Tibial nerve (tissue), 4 donors: ENCODE results near the gene CMSS1. TPM values are rescaled to one million over a fixed set of nuclear protein-coding genes. Genes with fewer than 3 reads are reported as not detected.

Source experiments
- DNase-seq, 2 donors: peaks; one replicate each; pipeline ENCODE4 v3.0.0-alpha.2; 2019; ENCODE audit warnings: low spot score in 2 of 2
- H3K27ac ChIP-seq, 4 donors: fragments of 200-600 bp; sonication (generic) in 3 of 4; one replicate each; pipeline ENCODE4 v1.5.1; 2017 to 2019; ENCODE audit warnings: mild to moderate bottlenecking in 1 of 4
- H3K27me3 ChIP-seq, 2 donors: fragments of 200-600 bp; sonication (generic) in 1 of 2; one replicate each; pipeline versions ENCODE4 v1.5.1 to v1.6.0; 2017 to 2019
- H3K36me3 ChIP-seq, 3 donors: fragments of 200-600 bp; sonication (generic); one replicate each; pipeline ENCODE4 v1.5.1; 2018 to 2019
- H3K4me1 ChIP-seq, 4 donors: fragments of 200-600 bp; sonication (generic) in 3 of 4; one replicate each; pipeline ENCODE4 v1.5.1; 2017 to 2019
- H3K4me3 ChIP-seq, 4 donors: fragments of 200-600 bp; sonication (generic) in 3 of 4; one replicate each; pipeline ENCODE4 v1.5.1; 2017 to 2019; ENCODE audit warnings: mild to moderate bottlenecking in 1 of 4, moderate library complexity in 1 of 4
- H3K9me3 ChIP-seq, 4 donors: fragments of 200-600 bp; sonication (generic) in 3 of 4; one replicate each; pipeline ENCODE4 v1.5.1; 2017 to 2019
- CTCF ChIP-seq, 5 experiments: fragments of 200-600 bp in 3 of 5; fragments of 450-650 bp in 2 of 5; sonication (generic) in 3 of 5; IDR thresholded peaks; one replicate each; pipeline ENCODE4 v1.5.1; 2016 to 2019; ENCODE audit warnings: antibody characterized with exemption in 5 of 5, mild to moderate bottlenecking in 3 of 5, moderate library complexity in 2 of 5
- EP300 ChIP-seq, 2 donors: sonication (generic); formaldehyde crosslinking; IDR thresholded peaks; one replicate each; pipeline ENCODE4 v1.6.1; 2017; ENCODE audit warnings: antibody characterized with exemption in 2 of 2, mild to moderate bottlenecking in 1 of 2
- POLR2A ChIP-seq, 2 donors: fragments of 450-650 bp; IDR thresholded peaks; one replicate each; pipeline ENCODE4 v1.6.1; 2017; ENCODE audit warnings: antibody characterized with exemption in 2 of 2, mild to moderate bottlenecking in 2 of 2, moderate library complexity in 2 of 2
- WGBS, 2 donors: methylation state at CpG; one replicate each; pipeline ENCODE4 v1.1.5; 2018; 5-methylcytosine and 5-hydroxymethylcytosine counted together
- total RNA-seq, 4 donors: library from RNA; depleted of rRNA; stranded (reverse); fragments of >200 nt; gene quantifications; one replicate each; pipeline ENCODE4 v1.1.0, GENCODE V29; 2016

The CMSS1 gene
- total RNA-seq, 4 donors from 2014 or later = 5.5 to 29.1 (median 15.7) TPM

- Histone ChIP-seq H3K27ac (no peak overlapping the region), H3K27me3 (no peaks in the 10 kb centered on the region), H3K36me3 (peaks cover 0 to 5% (median 0%) of the 10 kb centered on the region in 3 donors), H3K4me3 (no peak overlapping the region), H3K9me3 (peaks cover 0 to 10% (median 2%) of the 10 kb centered on the region in 4 donors), H3K4me1 (no peaks in the 10 kb centered on the region)
- no peak for DNase-seq
- WGBS, 2 donors = 76 to 78% methylated on average over 2 of the region's 2 CpGs
- TF ChIP-seq POLR2A (IDR thresholded peaks at IDR 0.05) (no peak), CTCF (IDR thresholded peaks at IDR 0.05) (no peak), EP300 (IDR thresholded peaks at IDR 0.05) (no peak)
These were observed 179.6 kb downstream of the CMSS1 start for GRCh38 chr3:99997293-99997692.

DNA sequence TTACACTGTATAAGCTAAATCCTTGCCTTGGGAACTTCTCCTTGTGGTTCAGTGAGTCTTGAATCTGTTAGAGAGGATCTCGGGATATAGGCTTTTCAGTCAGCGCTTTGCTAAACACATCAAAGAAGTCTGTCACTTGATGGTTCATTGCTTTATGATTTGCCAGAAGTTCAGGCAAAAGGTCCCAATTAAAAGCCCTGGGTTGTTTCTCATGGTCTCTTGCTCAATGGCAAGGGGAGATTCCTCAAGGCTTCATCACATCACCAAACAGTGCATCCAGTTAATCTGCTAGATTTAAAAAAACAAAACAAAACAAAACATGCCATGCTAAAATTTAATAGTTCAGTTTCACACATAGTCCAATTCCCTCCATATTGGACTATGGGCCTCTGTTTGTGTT is 181.9 kb downstream of the CMSS1 start:
- TF ChIP-seq EP300 (IDR thresholded peaks at IDR 0.05) = no peak
- no peak for TF ChIP-seq CTCF (IDR thresholded peaks at IDR 0.05)
- no peak for TF ChIP-seq POLR2A (IDR thresholded peaks at IDR 0.05)
- WGBS, 2 donors = 93 to 96% methylated on average over 2 of the region's 2 CpGs

DNA sequence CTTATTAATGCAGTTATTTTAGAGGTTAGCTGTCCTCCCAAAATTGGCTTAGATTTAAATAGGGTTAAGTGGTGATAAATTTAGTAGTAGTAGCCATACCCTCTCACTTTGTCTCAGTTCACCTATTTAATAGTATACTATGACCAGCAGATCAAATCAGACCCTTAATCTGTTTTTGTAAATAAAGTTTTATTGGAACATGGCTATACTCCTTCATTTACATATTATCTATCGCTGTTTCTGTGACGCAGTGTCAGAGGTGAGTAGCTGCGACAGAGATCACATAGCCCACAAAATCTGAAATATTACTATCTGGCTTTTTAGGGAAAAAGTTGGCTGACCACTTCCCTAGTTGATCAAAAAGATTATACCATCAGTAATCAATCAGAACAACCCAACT is 183.4 kb downstream of the CMSS1 start:
- Histone ChIP-seq H3K4me1 (peaks cover 0 to 9% (median 5%) of the 10 kb centered on the region in 4 donors), H3K4me3 (no peak overlapping the region), H3K27ac (no peak overlapping the region), H3K36me3 (no peaks in the 10 kb centered on the region), H3K9me3 (no peaks in the 10 kb centered on the region), H3K27me3 (no peaks in the 10 kb centered on the region)
- 94 to 99% methylated on average over 3 of the region's 3 CpGs for WGBS, 2 donors
- TF ChIP-seq POLR2A (IDR thresholded peaks at IDR 0.05) (no peak), EP300 (IDR thresholded peaks at IDR 0.05) (no peak), CTCF (IDR thresholded peaks at IDR 0.05) (no peak)
- DNase-seq = no peak

More for the DNA sequence above, 181.9 kb downstream of the CMSS1 start:
- peaks cover 0 to 5% (median 0%) of the 10 kb centered on the region in 3 donors for H3K36me3 ChIP-seq
- H3K4me3 ChIP-seq = no peak overlapping the region
- H3K27me3 ChIP-seq = no peaks in the 10 kb centered on the region
- H3K9me3 ChIP-seq = no peaks in the 10 kb centered on the region
- DNase-seq = no peak
- no peaks in the 10 kb centered on the region for H3K4me1 ChIP-seq
- H3K27ac ChIP-seq = no peak overlapping the region

DNA sequence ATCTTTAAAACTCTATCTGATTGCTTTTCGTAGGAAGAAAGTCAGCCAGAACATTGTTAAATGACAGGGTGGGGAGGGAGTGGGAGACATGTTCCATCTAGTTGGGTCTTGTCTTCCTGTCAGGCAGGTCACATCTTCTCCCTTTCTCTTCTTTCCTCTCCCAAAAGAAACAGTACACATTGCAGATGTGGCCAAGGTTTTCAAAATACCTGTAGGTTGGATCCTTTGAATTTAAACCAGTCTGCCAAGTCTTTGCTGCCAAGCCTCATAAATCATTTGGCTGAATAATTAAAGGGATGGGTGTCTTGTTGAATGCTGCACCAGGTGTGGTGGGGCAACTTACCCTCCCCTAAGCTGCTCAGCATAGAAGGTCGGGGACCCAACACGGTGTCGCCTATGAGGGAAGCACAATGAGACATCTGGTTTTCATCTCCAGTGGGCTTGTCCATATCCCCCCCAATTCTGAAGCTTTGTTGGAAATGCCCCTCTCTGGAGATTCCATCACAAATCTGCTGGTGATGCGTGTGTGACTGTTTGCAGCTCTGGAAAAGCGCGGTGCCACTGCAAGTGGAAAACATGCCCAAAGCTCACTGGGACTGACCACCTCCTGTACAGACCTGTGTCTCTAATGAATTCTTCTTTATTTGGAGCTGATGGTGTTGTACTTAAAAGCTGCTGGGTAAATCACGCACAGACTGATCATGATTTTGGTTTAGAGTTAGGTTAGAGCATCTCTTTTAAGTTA is 184.0 kb downstream of the CMSS1 start:
- no peak for DNase-seq
- Histone ChIP-seq H3K4me3 (no peak overlapping the region), H3K9me3 (no peaks in the 10 kb centered on the region), H3K27me3 (no peaks in the 10 kb centered on the region), H3K4me1 (peaks cover 0 to 15% (median 11%) of the 10 kb centered on the region in 4 donors), H3K27ac (no peak overlapping the region), H3K36me3 (no peaks in the 10 kb centered on the region)
- TF ChIP-seq POLR2A (IDR thresholded peaks at IDR 0.05) (no peak), EP300 (IDR thresholded peaks at IDR 0.05) (no peak), CTCF (IDR thresholded peaks at IDR 0.05) (no peak)
- WGBS, 2 donors = 90 to 94% methylated on average over 8 of the region's 8 CpGs

- no peaks in the 10 kb centered on the region for H3K36me3 ChIP-seq
- no peaks in the 10 kb centered on the region for H3K9me3 ChIP-seq
- H3K27me3 ChIP-seq = no peaks in the 10 kb centered on the region
- H3K4me1 ChIP-seq = peaks cover 0 to 23% (median 14%) of the 10 kb centered on the region in 4 donors
- 81 to 84% methylated on average over 4 of the region's 4 CpGs for WGBS, 2 donors
- no peak overlapping the region for H3K4me3 ChIP-seq
- no peak overlapping the region for H3K27ac ChIP-seq
- DNase-seq = no peak
- TF ChIP-seq CTCF (IDR thresholded peaks at IDR 0.05) (no peak), POLR2A (IDR thresholded peaks at IDR 0.05) (no peak), EP300 (IDR thresholded peaks at IDR 0.05) (no peak)
These were observed 185.1 kb downstream of the CMSS1 start for GRCh38 chr3:100002599-100003350.
